HL-60 (cell line): ENCODE results near the gene DNAJB1.

Experiments used
- DNase-seq, 2 experiments: peaks; one replicate each; pipeline ENCODE4 v3.0.0-alpha.2; 2010 to 2020; ENCODE audit warnings: low read depth in 1 of 2, low spot score in 1 of 2
- H3K27ac ChIP-seq: fragments of 250-450 bp; sonication (Bioruptor Pico); replicated peaks from 2 replicates; pipeline ENCODE4 v1.5.1; 2020; ENCODE audit warnings: mild to moderate bottlenecking, moderate library complexity
- H3K27me3 ChIP-seq: fragments of 250-450 bp; sonication (Bioruptor Pico); 2 replicates; pipeline ENCODE4 v1.5.1; 2021; ENCODE audit warnings: mild to moderate bottlenecking, moderate library complexity; ENCODE audit not compliant: insufficient read depth, poor library complexity, severe bottlenecking
- H3K4me3 ChIP-seq: replicated peaks from 2 replicates; pipeline ENCODE4 v1.5.1; 2011; ENCODE audit warnings: mild to moderate bottlenecking, control low read depth, low read length; ENCODE audit not compliant: insufficient read depth
- GABPA ChIP-seq: IDR thresholded peaks from 2 replicates; pipeline ENCODE4 v1.6.1; 2012; ENCODE audit warnings: low read depth
- POLR2AphosphoS5 ChIP-seq: IDR thresholded peaks from 2 replicates; pipeline ENCODE4 v1.6.1; 2012; ENCODE audit warnings: low read depth
- SPI1 ChIP-seq: IDR thresholded peaks from 2 replicates; pipeline ENCODE4 v1.6.1; 2012; ENCODE audit warnings: low read depth, mild to moderate bottlenecking, borderline replicate concordance
- TF ChIP-seq, protein P1 (sequence below): IDR thresholded peaks from one replicate; pipeline ENCODE4 v1.5.1; 2011; ENCODE audit warnings: low read length, control low read depth, inconsistent platforms; ENCODE audit not compliant: insufficient read depth
- TF ChIP-seq, protein P2 (sequence below): IDR thresholded peaks from 2 replicates; pipeline ENCODE4 v1.6.1; 2012; ENCODE audit warnings: low read depth; ENCODE audit not compliant: insufficient replicate concordance

Gene DNAJB1

DNA sequence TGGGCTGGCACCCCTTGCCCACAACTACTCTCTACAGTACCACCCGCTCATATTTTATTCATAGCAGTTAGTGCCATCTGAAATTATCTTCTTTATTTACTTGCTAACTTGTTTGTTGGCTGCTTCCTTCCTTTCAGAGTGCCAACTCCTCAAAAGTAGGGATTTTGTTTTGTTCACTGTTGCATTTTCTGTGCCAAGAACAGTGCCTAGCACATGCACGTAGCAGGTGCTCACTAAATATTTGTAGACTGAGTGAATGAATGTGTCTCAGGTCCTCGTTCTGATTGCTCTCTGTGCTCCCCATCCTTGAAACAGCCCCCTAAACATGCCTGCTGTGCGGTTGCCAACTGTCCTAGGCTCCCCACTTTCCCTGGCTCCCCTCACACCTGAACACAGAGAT is 23.8 kb downstream of the DNAJB1 start:
- no peak overlapping the region for H3K4me3 ChIP-seq
- H3K27ac ChIP-seq = no peak overlapping the region

DNA sequence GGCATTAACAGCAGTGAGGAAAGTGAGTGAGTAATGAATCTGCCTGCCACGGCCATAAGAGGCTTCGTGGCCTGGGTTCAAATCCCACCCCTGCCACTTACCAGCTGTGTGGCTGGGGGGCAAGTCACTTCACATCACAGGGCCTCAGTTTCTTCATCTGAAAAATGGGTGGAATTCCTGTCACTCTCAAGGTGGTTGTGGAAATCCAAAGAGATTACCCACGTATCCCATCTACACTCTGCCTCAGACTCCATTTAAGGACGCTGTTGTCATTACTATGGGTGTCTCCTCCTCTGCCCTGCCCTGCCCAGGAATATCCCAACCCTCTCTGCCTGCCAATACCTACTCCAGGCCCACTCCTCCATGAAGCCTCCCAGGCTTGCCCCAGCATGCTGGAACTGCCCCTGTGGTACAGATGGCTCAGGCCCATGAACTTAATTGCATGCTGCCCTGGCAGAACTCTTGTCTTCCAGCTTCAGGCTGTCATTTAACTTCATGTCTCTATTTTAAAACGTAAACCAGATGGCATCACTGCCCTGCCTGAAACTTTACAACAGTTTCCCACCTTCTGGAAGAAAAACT is 25.4 kb downstream of the DNAJB1 start:
- Histone ChIP-seq H3K27ac (no peak overlapping the region), H3K4me3 (no peak overlapping the region), H3K27me3 (no peaks in the 10 kb centered on the region)
- TF ChIP-seq POLR2AphosphoS5 (no peak), SPI1 (no peak), GABPA (no peak)
- TF ChIP-seq, protein P1, sequence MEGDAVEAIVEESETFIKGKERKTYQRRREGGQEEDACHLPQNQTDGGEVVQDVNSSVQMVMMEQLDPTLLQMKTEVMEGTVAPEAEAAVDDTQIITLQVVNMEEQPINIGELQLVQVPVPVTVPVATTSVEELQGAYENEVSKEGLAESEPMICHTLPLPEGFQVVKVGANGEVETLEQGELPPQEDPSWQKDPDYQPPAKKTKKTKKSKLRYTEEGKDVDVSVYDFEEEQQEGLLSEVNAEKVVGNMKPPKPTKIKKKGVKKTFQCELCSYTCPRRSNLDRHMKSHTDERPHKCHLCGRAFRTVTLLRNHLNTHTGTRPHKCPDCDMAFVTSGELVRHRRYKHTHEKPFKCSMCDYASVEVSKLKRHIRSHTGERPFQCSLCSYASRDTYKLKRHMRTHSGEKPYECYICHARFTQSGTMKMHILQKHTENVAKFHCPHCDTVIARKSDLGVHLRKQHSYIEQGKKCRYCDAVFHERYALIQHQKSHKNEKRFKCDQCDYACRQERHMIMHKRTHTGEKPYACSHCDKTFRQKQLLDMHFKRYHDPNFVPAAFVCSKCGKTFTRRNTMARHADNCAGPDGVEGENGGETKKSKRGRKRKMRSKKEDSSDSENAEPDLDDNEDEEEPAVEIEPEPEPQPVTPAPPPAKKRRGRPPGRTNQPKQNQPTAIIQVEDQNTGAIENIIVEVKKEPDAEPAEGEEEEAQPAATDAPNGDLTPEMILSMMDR = no peak
- TF ChIP-seq, protein P2, sequence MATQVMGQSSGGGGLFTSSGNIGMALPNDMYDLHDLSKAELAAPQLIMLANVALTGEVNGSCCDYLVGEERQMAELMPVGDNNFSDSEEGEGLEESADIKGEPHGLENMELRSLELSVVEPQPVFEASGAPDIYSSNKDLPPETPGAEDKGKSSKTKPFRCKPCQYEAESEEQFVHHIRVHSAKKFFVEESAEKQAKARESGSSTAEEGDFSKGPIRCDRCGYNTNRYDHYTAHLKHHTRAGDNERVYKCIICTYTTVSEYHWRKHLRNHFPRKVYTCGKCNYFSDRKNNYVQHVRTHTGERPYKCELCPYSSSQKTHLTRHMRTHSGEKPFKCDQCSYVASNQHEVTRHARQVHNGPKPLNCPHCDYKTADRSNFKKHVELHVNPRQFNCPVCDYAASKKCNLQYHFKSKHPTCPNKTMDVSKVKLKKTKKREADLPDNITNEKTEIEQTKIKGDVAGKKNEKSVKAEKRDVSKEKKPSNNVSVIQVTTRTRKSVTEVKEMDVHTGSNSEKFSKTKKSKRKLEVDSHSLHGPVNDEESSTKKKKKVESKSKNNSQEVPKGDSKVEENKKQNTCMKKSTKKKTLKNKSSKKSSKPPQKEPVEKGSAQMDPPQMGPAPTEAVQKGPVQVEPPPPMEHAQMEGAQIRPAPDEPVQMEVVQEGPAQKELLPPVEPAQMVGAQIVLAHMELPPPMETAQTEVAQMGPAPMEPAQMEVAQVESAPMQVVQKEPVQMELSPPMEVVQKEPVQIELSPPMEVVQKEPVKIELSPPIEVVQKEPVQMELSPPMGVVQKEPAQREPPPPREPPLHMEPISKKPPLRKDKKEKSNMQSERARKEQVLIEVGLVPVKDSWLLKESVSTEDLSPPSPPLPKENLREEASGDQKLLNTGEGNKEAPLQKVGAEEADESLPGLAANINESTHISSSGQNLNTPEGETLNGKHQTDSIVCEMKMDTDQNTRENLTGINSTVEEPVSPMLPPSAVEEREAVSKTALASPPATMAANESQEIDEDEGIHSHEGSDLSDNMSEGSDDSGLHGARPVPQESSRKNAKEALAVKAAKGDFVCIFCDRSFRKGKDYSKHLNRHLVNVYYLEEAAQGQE = no peak
- DNase-seq = no peak

More for the DNA sequence above, 23.8 kb downstream of the DNAJB1 start:
- TF ChIP-seq, protein P1 = no peak
- TF ChIP-seq, protein P2 = no peak
- TF ChIP-seq POLR2AphosphoS5 (no peak), SPI1 (no peak), GABPA (no peak)
- DNase-seq = no peak
- no peaks in the 10 kb centered on the region for H3K27me3 ChIP-seq

DNA sequence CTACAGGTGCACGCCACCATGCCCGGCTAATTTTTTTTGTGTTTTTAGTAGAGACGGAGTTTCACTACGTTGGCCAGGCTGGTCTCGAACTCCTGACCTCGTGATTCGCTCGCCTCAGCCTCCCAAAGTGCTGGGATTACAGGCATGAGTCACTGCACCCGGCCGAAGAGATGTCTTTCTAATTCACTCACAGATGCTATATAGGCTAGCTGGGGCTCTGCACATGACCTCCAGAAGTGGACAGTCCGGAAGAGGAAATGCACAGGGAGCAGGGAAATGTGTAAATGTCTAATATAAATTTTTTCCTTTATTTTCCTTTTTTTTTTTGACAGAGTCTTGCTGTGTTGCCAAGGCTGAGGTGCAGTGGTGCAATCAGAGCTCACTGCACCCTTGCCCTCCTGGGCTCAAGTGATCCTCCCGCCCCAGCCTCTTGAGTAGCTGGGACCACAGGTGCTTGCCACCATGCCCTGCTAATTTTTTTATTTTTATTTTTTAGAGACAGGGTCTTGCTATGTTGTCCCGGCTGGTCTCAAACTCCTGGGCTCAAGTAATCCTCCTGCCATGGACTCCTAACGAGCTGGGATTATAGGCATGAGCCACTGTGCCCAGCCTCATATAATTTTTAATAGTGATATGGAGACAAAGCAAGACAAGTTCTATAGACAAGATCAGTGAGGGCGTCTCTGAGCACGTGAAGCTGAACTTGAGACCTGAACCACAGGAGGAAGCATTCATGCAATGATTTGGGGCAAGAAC is 30.6 kb downstream of the DNAJB1 start:
- H3K4me3 ChIP-seq = no peak overlapping the region
- no peak for DNase-seq
- TF ChIP-seq, protein P2 = no peak
- no peak for TF ChIP-seq GABPA
- TF ChIP-seq SPI1 = no peak
- TF ChIP-seq POLR2AphosphoS5 = no peak
- TF ChIP-seq, protein P1 = no peak
- H3K27ac ChIP-seq = no peak overlapping the region
- no peaks in the 10 kb centered on the region for H3K27me3 ChIP-seq
